Panc1 (cell line): ENCODE measurements around the gene TRPM7. TPM values are rescaled to one million over a fixed set of nuclear protein-coding genes. Genes with fewer than 3 reads are reported as not detected.

Experiments used
- ATAC-seq: fragments of 200-7000 bp; cut with Tn5 transposase; 2 replicates; pipeline ENCODE4 v1.9.1; 2020; ENCODE audit warnings: mild to moderate bottlenecking, moderate library complexity
- BruUV-seq: library from RNA; stranded (reverse); fragments of 400-500 nt; replicated peaks from 2 replicates; lab custom pipeline; 2021; lab: Mats Ljungman, UMichigan
- CTCF ChIA-PET: fragments of 300-600 bp; sonication (Branson Sonifier 250); formaldehyde crosslinking; loops from one replicate; lab custom pipeline; 2022; ENCODE audit warnings: antibody characterized with exemption; lab: Charles Lee
- POLR2A ChIA-PET: fragments of 300-600 bp; sonication (Branson Sonifier 250); formaldehyde crosslinking; loops from one replicate; lab custom pipeline; 2022; ENCODE audit warnings: antibody characterized with exemption; lab: Charles Lee
- DNase-seq: peaks from one replicate; pipeline ENCODE4 v3.0.0-alpha.2; 2010; ENCODE audit warnings: low read depth, low spot score
- H3K27ac ChIP-seq: 2 replicates; pipeline ENCODE4 v1.5.1; 2011; ENCODE audit warnings: mild to moderate bottlenecking, low read length, inconsistent platforms
- H3K27me3 ChIP-seq: fragments of 200-500 bp; sonication (Bioruptor generic); 2 replicates; pipeline ENCODE4 v1.6.0; 2014; ENCODE audit warnings: low read length, inconsistent platforms; ENCODE audit not compliant: control insufficient read depth, insufficient read depth
- H3K36me3 ChIP-seq: fragments of 200-500 bp; sonication (Bioruptor generic); 2 replicates; pipeline ENCODE4 v1.5.1; 2014; ENCODE audit warnings: inconsistent platforms, mild to moderate bottlenecking, low read length, moderate library complexity; ENCODE audit not compliant: control insufficient read depth, insufficient read depth
- H3K4me1 ChIP-seq: 2 replicates; pipeline ENCODE4 v1.5.1; 2011; ENCODE audit warnings: inconsistent platforms, mild to moderate bottlenecking, low read length, moderate library complexity; ENCODE audit not compliant: control insufficient read depth, insufficient read depth
- H3K4me3 ChIP-seq, 2 experiments: 2 replicates each; pipeline ENCODE4 v1.5.1; 2011 to 2012; ENCODE audit warnings: low read depth in 2 of 2, low read length in 2 of 2, mild to moderate bottlenecking in 2 of 2, inconsistent platforms in 1 of 2, moderate library complexity in 1 of 2
- H3K9me3 ChIP-seq: fragments of 200-500 bp; sonication (Bioruptor generic); 2 replicates; pipeline ENCODE4 v1.5.1; 2014; ENCODE audit warnings: low read depth, mild to moderate bottlenecking, inconsistent platforms, low read length, moderate library complexity; ENCODE audit not compliant: control insufficient read depth, insufficient read depth
- POLR2AphosphoS5 ChIP-seq: IDR thresholded peaks from 2 replicates; pipeline ENCODE4 v1.6.1; 2012; ENCODE audit warnings: mild to moderate bottlenecking, low read depth, low read length, moderate library complexity
- SIN3A ChIP-seq: IDR thresholded peaks from 2 replicates; pipeline ENCODE4 v1.6.1; 2012; ENCODE audit warnings: low read depth, mild to moderate bottlenecking, low read length, moderate library complexity, borderline replicate concordance; ENCODE audit not compliant: insufficient read depth
- TCF7L2 ChIP-seq: IDR thresholded peaks from 2 replicates; pipeline ENCODE4 v1.6.1; 2011; ENCODE audit warnings: mild to moderate bottlenecking, low read depth, low read length, inconsistent platforms
- in situ Hi-C: cut with HindIII; loops from 2 replicates; pipeline ENCODE4 v1.10.0; 2016; ENCODE audit warnings: low sequenced_read_pairs, low pct_unique_long_range_greater_than_20kb
- intact Hi-C: fragments of 100-400 bp; cut with micrococcal nuclease; formaldehyde crosslinking; loops from one replicate; pipeline ENCODE4 v1.10.0; 2022; ENCODE audit not compliant: unreplicated experiment
- total RNA-seq: library from RNA; stranded (reverse); gene quantifications from one replicate; pipeline ENCODE4 v1.2.1, GENCODE V29; 2021; ENCODE audit not compliant: unreplicated experiment
- TF ChIP-seq, protein P1 (sequence below), 2 experiments: IDR thresholded peaks; 2 replicates each; pipeline ENCODE4 v1.6.1; 2011 to 2012; ENCODE audit warnings: low read depth in 2 of 2, control low read depth in 1 of 2, low read length in 1 of 2, mild to moderate bottlenecking in 1 of 2, moderate library complexity in 1 of 2; ENCODE audit not compliant: insufficient read depth in 1 of 2
- TF ChIP-seq, protein P2 (sequence below): fragments of 450-650 bp; IDR thresholded peaks from 2 replicates; pipeline ENCODE4 v1.5.1; 2017; ENCODE audit warnings: mild to moderate bottlenecking

The TRPM7 gene
- total RNA-seq, 1 experiment from 2014 or later = 44.9 TPM

DNA sequence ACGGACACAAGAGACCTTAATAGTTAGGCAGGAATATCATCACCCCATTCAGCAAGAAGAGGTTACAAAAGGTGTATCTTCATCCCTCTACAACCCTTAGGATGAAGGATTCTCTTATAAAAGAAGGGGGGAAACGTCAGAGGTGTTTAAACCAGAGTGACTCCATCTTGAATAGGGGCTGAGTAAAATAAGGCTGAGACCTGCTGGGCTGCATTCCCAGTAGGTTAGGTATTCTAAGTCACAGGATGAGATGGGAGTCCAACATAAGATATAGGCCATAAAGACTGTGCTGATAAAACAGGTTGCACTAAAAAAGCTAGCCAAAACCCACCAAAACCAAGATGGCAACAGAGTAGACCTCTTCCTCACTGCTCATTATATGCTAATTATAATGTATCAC is 16.5 kb downstream of the TRPM7 start:
- no peak for ATAC-seq
- H3K27ac ChIP-seq = no peak overlapping the region
- intact Hi-C loops = no loop called here
- DNase-seq = no peak
- no peaks in the 10 kb centered on the region for H3K4me1 ChIP-seq
- no TSS peak for BruUV-seq
- ChIA-PET POLR2A (no interaction called here), CTCF (no interaction called here)
- in situ Hi-C loops = no loop called here
- H3K4me3 ChIP-seq = no peak overlapping the region
- TF ChIP-seq, protein P1, sequence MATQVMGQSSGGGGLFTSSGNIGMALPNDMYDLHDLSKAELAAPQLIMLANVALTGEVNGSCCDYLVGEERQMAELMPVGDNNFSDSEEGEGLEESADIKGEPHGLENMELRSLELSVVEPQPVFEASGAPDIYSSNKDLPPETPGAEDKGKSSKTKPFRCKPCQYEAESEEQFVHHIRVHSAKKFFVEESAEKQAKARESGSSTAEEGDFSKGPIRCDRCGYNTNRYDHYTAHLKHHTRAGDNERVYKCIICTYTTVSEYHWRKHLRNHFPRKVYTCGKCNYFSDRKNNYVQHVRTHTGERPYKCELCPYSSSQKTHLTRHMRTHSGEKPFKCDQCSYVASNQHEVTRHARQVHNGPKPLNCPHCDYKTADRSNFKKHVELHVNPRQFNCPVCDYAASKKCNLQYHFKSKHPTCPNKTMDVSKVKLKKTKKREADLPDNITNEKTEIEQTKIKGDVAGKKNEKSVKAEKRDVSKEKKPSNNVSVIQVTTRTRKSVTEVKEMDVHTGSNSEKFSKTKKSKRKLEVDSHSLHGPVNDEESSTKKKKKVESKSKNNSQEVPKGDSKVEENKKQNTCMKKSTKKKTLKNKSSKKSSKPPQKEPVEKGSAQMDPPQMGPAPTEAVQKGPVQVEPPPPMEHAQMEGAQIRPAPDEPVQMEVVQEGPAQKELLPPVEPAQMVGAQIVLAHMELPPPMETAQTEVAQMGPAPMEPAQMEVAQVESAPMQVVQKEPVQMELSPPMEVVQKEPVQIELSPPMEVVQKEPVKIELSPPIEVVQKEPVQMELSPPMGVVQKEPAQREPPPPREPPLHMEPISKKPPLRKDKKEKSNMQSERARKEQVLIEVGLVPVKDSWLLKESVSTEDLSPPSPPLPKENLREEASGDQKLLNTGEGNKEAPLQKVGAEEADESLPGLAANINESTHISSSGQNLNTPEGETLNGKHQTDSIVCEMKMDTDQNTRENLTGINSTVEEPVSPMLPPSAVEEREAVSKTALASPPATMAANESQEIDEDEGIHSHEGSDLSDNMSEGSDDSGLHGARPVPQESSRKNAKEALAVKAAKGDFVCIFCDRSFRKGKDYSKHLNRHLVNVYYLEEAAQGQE (IDR thresholded peaks at IDR 0.05; ENCODE audit: insufficient read depth in 1 of 2, low read depth in 2 of 2, low read length in 1 of 2) = no peak
- TF ChIP-seq POLR2AphosphoS5 = no peak
- TF ChIP-seq, protein P2, sequence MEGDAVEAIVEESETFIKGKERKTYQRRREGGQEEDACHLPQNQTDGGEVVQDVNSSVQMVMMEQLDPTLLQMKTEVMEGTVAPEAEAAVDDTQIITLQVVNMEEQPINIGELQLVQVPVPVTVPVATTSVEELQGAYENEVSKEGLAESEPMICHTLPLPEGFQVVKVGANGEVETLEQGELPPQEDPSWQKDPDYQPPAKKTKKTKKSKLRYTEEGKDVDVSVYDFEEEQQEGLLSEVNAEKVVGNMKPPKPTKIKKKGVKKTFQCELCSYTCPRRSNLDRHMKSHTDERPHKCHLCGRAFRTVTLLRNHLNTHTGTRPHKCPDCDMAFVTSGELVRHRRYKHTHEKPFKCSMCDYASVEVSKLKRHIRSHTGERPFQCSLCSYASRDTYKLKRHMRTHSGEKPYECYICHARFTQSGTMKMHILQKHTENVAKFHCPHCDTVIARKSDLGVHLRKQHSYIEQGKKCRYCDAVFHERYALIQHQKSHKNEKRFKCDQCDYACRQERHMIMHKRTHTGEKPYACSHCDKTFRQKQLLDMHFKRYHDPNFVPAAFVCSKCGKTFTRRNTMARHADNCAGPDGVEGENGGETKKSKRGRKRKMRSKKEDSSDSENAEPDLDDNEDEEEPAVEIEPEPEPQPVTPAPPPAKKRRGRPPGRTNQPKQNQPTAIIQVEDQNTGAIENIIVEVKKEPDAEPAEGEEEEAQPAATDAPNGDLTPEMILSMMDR = no peak
- TF ChIP-seq SIN3A = no peak
- no peak for TF ChIP-seq TCF7L2
- H3K27me3 ChIP-seq = no peaks in the 10 kb centered on the region
- no peaks in the 10 kb centered on the region; the same call in 1 of the 2 replicates for H3K36me3 ChIP-seq
- no peaks in the 10 kb centered on the region for H3K9me3 ChIP-seq

DNA sequence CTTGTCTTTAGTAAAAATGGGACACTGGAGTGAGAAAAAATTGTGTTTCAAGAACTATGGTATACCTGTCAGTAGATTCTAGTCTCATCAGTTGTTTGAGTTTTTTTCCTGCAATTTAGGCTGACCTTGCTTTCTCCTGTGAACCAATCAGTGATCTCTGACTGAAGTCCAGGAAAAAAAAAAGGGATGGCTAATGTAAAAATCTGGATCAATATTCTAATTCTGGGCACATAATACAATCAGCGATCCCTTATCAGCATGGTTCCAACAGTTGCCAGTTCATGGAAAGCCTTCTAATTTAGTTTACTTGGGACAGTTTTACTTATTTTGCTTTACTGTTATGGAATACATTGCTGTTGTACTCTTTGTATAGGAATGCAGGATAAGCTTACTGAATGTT is 17.0 kb downstream of the TRPM7 start:
- ChIA-PET POLR2A (no interaction called here), CTCF (no interaction called here)
- Histone ChIP-seq H3K27ac (no peak overlapping the region), H3K4me1 (no peaks in the 10 kb centered on the region), H3K4me3 (no peak overlapping the region), H3K27me3 (no peaks in the 10 kb centered on the region), H3K36me3 (no peaks in the 10 kb centered on the region; the same call in 1 of the 2 replicates), H3K9me3 (no peaks in the 10 kb centered on the region)
- intact Hi-C loops = no loop called here
- in situ Hi-C loops = no loop called here
- no peak for ATAC-seq
- BruUV-seq = no TSS peak
- TF ChIP-seq POLR2AphosphoS5 (no peak), TCF7L2 (no peak), SIN3A (no peak)
- TF ChIP-seq, protein P2 = no peak
- TF ChIP-seq, protein P1 (IDR thresholded peaks at IDR 0.05; ENCODE audit: insufficient read depth in 1 of 2, low read depth in 2 of 2, low read length in 1 of 2) = no peak
- DNase-seq = no peak
